Neural crest cell (in vitro differentiated cells): Measurements from ENCODE around the gene FBRS. TPM values are rescaled to one million over a fixed set of nuclear protein-coding genes. Genes with fewer than 3 reads are reported as not detected.

Experiments
- DNase-seq: peaks from one replicate; pipeline ENCODE4 v3.0.0; 2021; ENCODE audit warnings: low read depth, mixed read lengths, low spot score
- H3K27ac Mint-ChIP-seq: one replicate; pipeline ENCODE4 v1.8.0; 2021; ENCODE audit warnings: mild to moderate bottlenecking, mixed read lengths; ENCODE audit not compliant: unreplicated experiment
- H3K27me3 Mint-ChIP-seq: 2 replicates; pipeline ENCODE4 v1.8.0; 2021; ENCODE audit warnings: low read depth, mild to moderate bottlenecking, mixed read lengths
- H3K36me3 Mint-ChIP-seq: 2 replicates; pipeline ENCODE4 v1.8.0; 2021; ENCODE audit warnings: low read depth, mild to moderate bottlenecking, mixed read lengths
- H3K4me1 Mint-ChIP-seq: 2 replicates; pipeline ENCODE4 v1.8.0; 2021; ENCODE audit warnings: mixed read lengths
- H3K4me3 Mint-ChIP-seq: one replicate; pipeline ENCODE4 v1.8.0; 2021; ENCODE audit warnings: mild to moderate bottlenecking, mixed read lengths
- H3K9me3 Mint-ChIP-seq: 2 replicates; pipeline ENCODE4 v1.8.0; 2021; ENCODE audit warnings: mixed read lengths
- CTCF ChIP-seq: fragments of 200-600 bp; sonication (generic); conservative IDR thresholded peaks from 2 replicates; pipeline ENCODE4 v1.5.0; 2021; ENCODE audit warnings: antibody characterized with exemption, mild to moderate bottlenecking
- total RNA-seq: library from RNA; stranded (reverse); gene quantifications from 2 replicates; pipeline ENCODE4 v1.2.1, GENCODE V29; 2021

FBRS gene
- total RNA-seq, 1 donor from 2014 or later, result 67.1 TPM

- H3K36me3 Mint-ChIP-seq, result peaks cover 37% of the 10 kb centered on the region
- TF ChIP-seq CTCF, result no peak
- no peak overlapping the region for H3K4me3 Mint-ChIP-seq
- no peaks in the 10 kb centered on the region for H3K4me1 Mint-ChIP-seq
- DNase-seq, result no peak
- H3K27ac Mint-ChIP-seq, result no peak overlapping the region
- H3K27me3 Mint-ChIP-seq, result no peaks in the 10 kb centered on the region
- H3K9me3 Mint-ChIP-seq, result no peaks in the 10 kb centered on the region
Observed at GRCh38 chr16:30706046-30706445, 47.8 kb downstream of the FBRS start.

DNA sequence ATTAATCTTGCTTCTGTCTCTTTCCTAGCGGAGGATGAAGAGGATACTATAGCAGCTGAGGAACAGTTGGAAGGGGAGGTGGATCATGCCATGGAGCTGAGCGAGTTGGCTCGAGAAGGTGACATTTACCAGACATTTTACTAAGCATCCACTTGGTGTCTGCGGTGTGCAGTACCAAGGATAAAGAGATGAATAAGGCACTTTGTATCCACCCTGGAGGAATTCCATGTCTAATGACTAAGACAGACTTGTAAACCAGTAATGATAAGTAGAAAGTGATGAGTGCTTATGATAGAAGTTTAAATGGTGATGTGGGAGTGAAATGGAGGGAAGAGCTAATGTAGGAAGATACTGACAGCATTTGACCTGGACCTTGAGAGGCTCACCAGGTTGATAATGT is 52.7 kb downstream of the FBRS start:
- TF ChIP-seq CTCF, result no peak
- no peak overlapping the region for H3K27ac Mint-ChIP-seq
- H3K4me1 Mint-ChIP-seq, result no peaks in the 10 kb centered on the region
- DNase-seq, result no peak
- no peak overlapping the region for H3K4me3 Mint-ChIP-seq
- H3K36me3 Mint-ChIP-seq, result peaks cover 55% of the 10 kb centered on the region
- no peaks in the 10 kb centered on the region for H3K27me3 Mint-ChIP-seq
- no peaks in the 10 kb centered on the region for H3K9me3 Mint-ChIP-seq

DNA sequence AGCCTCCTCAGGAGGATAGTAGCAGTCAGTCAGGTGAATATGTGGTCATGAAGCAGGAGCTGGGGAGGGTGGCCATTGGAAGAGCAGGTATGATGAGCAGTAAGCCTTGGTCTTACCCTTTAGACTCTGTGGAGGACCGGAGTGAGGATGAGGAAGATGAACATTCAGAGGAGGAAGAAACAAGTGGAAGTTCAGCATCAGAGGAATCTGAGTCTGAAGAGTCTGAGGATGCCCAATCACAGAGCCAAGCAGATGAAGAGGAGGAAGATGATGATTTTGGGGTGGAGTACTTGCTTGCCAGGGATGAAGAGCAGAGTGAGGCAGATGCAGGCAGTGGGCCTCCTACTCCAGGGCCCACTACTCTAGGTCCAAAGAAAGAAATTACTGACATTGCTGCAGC is 53.5 kb downstream of the FBRS start:
- Mint-ChIP-seq H3K27ac (no peak overlapping the region), H3K9me3 (no peaks in the 10 kb centered on the region), H3K4me1 (no peaks in the 10 kb centered on the region), H3K27me3 (no peaks in the 10 kb centered on the region), H3K4me3 (no peak overlapping the region), H3K36me3 (peaks cover 61% of the 10 kb centered on the region)
- no peak for TF ChIP-seq CTCF
- DNase-seq, result no peak

DNA sequence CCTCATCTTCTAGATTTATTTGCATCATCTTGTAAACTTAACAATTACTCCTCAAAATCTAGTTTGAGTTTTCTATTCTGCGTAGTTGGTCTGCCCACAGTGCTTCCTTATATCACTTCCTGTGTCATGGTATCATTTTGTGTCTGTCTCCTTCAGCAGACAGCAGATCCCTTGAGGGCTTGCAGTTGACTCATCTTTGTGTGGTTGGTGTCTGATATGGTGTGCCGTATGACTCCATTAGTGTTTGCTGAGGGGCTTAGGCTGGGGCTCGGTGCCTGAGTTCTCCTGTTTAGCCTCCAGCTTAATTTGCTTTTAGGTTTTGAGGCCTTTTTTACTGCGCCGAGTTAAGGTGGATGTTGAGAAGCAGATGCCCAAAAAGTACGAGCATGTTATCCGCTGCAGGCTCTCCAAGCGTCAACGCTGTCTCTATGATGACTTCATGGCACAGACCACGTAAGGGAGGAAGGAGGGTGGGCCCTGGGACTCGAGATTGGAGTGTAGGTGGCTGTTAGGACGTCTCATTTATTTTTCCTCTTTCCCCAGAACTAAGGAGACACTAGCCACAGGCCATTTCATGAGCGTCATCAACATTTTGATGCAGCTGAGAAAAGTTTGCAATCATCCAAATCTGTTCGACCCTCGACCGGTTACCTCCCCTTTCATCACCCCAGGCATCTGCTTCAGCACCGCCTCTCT is 57.7 kb downstream of the FBRS start:
- no peaks in the 10 kb centered on the region for H3K9me3 Mint-ChIP-seq
- no peak overlapping the region for H3K27ac Mint-ChIP-seq
- H3K4me3 Mint-ChIP-seq, result no peak overlapping the region
- no peaks in the 10 kb centered on the region for H3K27me3 Mint-ChIP-seq
- no peak for DNase-seq
- peaks cover 41% of the 10 kb centered on the region for H3K36me3 Mint-ChIP-seq
- TF ChIP-seq CTCF, result no peak
- H3K4me1 Mint-ChIP-seq, result no peaks in the 10 kb centered on the region

DNA sequence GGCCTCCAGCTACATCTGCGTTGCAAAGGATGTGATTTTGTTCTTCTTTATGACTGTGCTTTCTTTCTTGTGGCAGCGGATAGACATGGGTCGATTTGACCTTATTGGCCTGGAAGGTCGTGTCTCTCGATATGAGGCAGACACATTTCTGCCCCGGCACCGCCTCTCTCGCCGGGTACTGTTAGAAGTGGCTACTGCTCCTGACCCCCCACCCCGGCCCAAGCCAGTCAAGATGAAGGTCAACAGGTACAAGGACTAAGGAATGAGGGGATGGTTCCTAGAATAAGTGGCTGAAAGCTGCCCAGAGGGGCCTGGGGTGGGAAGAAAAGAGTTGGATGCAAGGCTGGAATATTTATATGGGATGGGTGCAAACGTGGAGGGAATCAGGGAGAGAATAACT is 61.9 kb downstream of the FBRS start:
- Mint-ChIP-seq H3K4me3 (no peak overlapping the region), H3K4me1 (no peaks in the 10 kb centered on the region), H3K27ac (no peak overlapping the region), H3K9me3 (no peaks in the 10 kb centered on the region), H3K27me3 (no peaks in the 10 kb centered on the region), H3K36me3 (peaks cover 43% of the 10 kb centered on the region)
- TF ChIP-seq CTCF, result no peak
- DNase-seq, result no peak

Other genes starting within 250 kb of the FBRS start
- gene DCTPP1, start 228.4 kb upstream of the FBRS start, total RNA-seq, result 91.6 and 94.3 TPM in 2 replicates
- 29.6 and 30.5 TPM in 2 replicates for gene SEPHS2, start 212.6 kb upstream of the FBRS start, total RNA-seq
- not detected in 2 replicates for gene ITGAL, start 185.7 kb upstream of the FBRS start, total RNA-seq
- 64.0 and 68.5 TPM in 2 replicates for gene ZNF768, start 131.9 kb upstream of the FBRS start, total RNA-seq
- gene ZNF747, start 123.6 kb upstream of the FBRS start, total RNA-seq, result 10.5 and 11.3 TPM in 2 replicates
- 20.7 and 22.3 TPM in 2 replicates for gene ZNF764, start 100.1 kb upstream of the FBRS start, total RNA-seq
- gene ZNF688, start 86.7 kb upstream of the FBRS start, total RNA-seq, result 13.4 and 14.3 TPM in 2 replicates
- gene ZNF785, start 72.7 kb upstream of the FBRS start, total RNA-seq, result 37.6 and 38.3 TPM in 2 replicates
- gene ZNF689, start 48.0 kb upstream of the FBRS start, total RNA-seq, result 23.0 and 23.2 TPM in 2 replicates
- gene PRR14, start 7.5 kb upstream of the FBRS start, total RNA-seq, result 62.8 and 67.0 TPM in 2 replicates
- 94.5 and 100.0 TPM in 2 replicates for gene SRCAP, start 40.7 kb downstream of the FBRS start, total RNA-seq
- gene PHKG2, start 90.0 kb downstream of the FBRS start, total RNA-seq, result 39.2 and 40.8 TPM in 2 replicates
- 14.4 and 18.5 TPM in 2 replicates for gene CFAP119, start 103.6 kb downstream of the FBRS start, total RNA-seq
- gene RNF40, start 103.9 kb downstream of the FBRS start, total RNA-seq, result 154 and 157 TPM in 2 replicates
- gene ZNF629, start 128.8 kb downstream of the FBRS start, total RNA-seq, result 41.0 and 41.4 TPM in 2 replicates
- 35.9 and 38.4 TPM in 2 replicates for gene BCL7C, start 235.6 kb downstream of the FBRS start, total RNA-seq
- gene CTF1, start 238.2 kb downstream of the FBRS start, total RNA-seq, result 1.6 and 2.6 TPM in 2 replicates